HepG2 (cell line): ENCODE results near the gene AUNIP. TPM values are rescaled to one million over a fixed set of nuclear protein-coding genes. Genes with fewer than 3 reads are reported as not detected.

Source experiments
- BCLAF1 ChIP-seq: fragments of 450-650 bp; IDR thresholded peaks from 2 replicates; pipeline ENCODE4 v1.6.1; 2017; ENCODE audit warnings: mild to moderate bottlenecking
- GABPB1 ChIP-seq: IDR thresholded peaks from 2 replicates; pipeline ENCODE4 v1.6.1; 2016; ENCODE audit warnings: mild to moderate bottlenecking, missing genetic modification reagents, moderate library complexity, missing compliant biosample characterization
- HNRNPUL1 ChIP-seq: fragments of 200-400 bp; formaldehyde crosslinking; IDR thresholded peaks from 2 replicates; pipeline ENCODE4 v1.6.1; 2017; ENCODE audit warnings: low read depth, mild to moderate bottlenecking, low read length, moderate library complexity
- KAT8 ChIP-seq: IDR thresholded peaks from 2 replicates; pipeline ENCODE4 v1.6.1; 2016; ENCODE audit warnings: missing genetic modification reagents, missing compliant biosample characterization
- MLX ChIP-seq: IDR thresholded peaks from 2 replicates; pipeline ENCODE4 v1.6.1; 2016
- MTA1 ChIP-seq: sonication (generic); formaldehyde crosslinking; IDR thresholded peaks from 2 replicates; pipeline ENCODE4 v1.4.0; 2020; ENCODE audit warnings: missing genetic modification reagents, mild to moderate bottlenecking, borderline replicate concordance
- MYC ChIP-seq: sonication (generic); formaldehyde crosslinking; IDR thresholded peaks from 2 replicates; pipeline ENCODE4 v1.9.0; 2021; ENCODE audit warnings: missing genetic modification reagents, borderline replicate concordance
- NCOA1 ChIP-seq: sonication (generic); formaldehyde crosslinking; IDR thresholded peaks from 2 replicates; pipeline ENCODE4 v1.9.0; 2021; ENCODE audit warnings: missing genetic modification reagents
- POLR2AphosphoS5 ChIP-seq: IDR thresholded peaks from 2 replicates; pipeline ENCODE4 v1.6.1; 2012; ENCODE audit warnings: low read depth, low read length
- ZNF121 ChIP-seq: sonication (generic); formaldehyde crosslinking; IDR thresholded peaks from 2 replicates; pipeline ENCODE4 v1.5.0; 2020; ENCODE audit warnings: mild to moderate bottlenecking, missing genetic modification reagents
- ZNF124 ChIP-seq: sonication (generic); formaldehyde crosslinking; IDR thresholded peaks from 2 replicates; pipeline ENCODE4 v1.4.0; 2020; ENCODE audit warnings: missing genetic modification reagents
- ZNF24 ChIP-seq: fragments of 450-650 bp; IDR thresholded peaks from 2 replicates; pipeline ENCODE4 v1.6.1; 2017; ENCODE audit warnings: antibody characterized with exemption, mild to moderate bottlenecking
- ZNF251 ChIP-seq: sonication (generic); formaldehyde crosslinking; IDR thresholded peaks from 2 replicates; pipeline ENCODE4 v1.9.0; 2021; ENCODE audit warnings: mild to moderate bottlenecking, missing genetic modification reagents
- ZNF407 ChIP-seq: sonication (generic); formaldehyde crosslinking; IDR thresholded peaks from one replicate; pipeline ENCODE4 v1.5.1; 2020; ENCODE audit warnings: mild to moderate bottlenecking, missing genetic modification reagents; ENCODE audit errors: not compliant biosample characterization
- ZNF563 ChIP-seq: sonication (generic); formaldehyde crosslinking; IDR thresholded peaks from 2 replicates; pipeline ENCODE4 v1.8.0; 2022; ENCODE audit warnings: mild to moderate bottlenecking, moderate library complexity, missing genetic modification reagents
- ZNF589 ChIP-seq: sonication (generic); formaldehyde crosslinking; conservative IDR thresholded peaks from 2 replicates; pipeline ENCODE4 v1.8.0; 2022; ENCODE audit warnings: mild to moderate bottlenecking, moderate library complexity, missing genetic modification reagents
- polyA plus RNA-seq, 8 experiments: library from polyadenylated mRNA; depleted of rRNA in 3 of 8; stranded (reverse) in 7 of 8; unstranded in 1 of 8; fragments of >200 nt; fragmentation: Illumina TruSeq in 4 of 8; extraction: Trizol in 4 of 8; gene quantifications; 2 replicates each; pipeline versions ENCODE4 v1.2.1 to v1.2.3, GENCODE V29; 2011 to 2016; ENCODE audit warnings: low read depth in 4 of 8, missing spikeins in 1 of 8, mixed read lengths in 1 of 8; ENCODE audit not compliant: insufficient read depth in 1 of 8
- total RNA-seq, 5 experiments: library from RNA; depleted of rRNA; stranded (reverse); fragments of >200 nt; fragmentation: Illumina TruSeq; extraction: Trizol; gene quantifications; 2 replicates each; pipeline ENCODE4 v1.2.3, GENCODE V29; 2016; ENCODE audit warnings: low read depth in 1 of 5

Gene AUNIP
- total and polyA plus RNA-seq, 2 of the 13 experiments (the other 11 are each of a cell fraction or from before 2014, with no cell fraction given): 3.8 to 12.3 TPM

- TF ChIP-seq ZNF589 (CRISPR knock-in tag): no peak
- no peak for TF ChIP-seq NCOA1 (CRISPR knock-in tag)
- no peak for TF ChIP-seq KAT8
- peak; percentile 14 for TF ChIP-seq ZNF407 (CRISPR knock-in tag)
- TF ChIP-seq ZNF24: no peak
- no peak for TF ChIP-seq MYC (CRISPR knock-in tag)
- no peak for TF ChIP-seq HNRNPUL1
- no peak for TF ChIP-seq ZNF121 (CRISPR knock-in tag)
- TF ChIP-seq BCLAF1: no peak
- no peak; the same call in 1 of the 2 replicates for TF ChIP-seq ZNF563
- TF ChIP-seq GABPB1 (CRISPR knock-in tag): 0 out of 2 replicates have a peak, but pooled peaks have one; percentile 13
- TF ChIP-seq POLR2AphosphoS5: no peak
- TF ChIP-seq MTA1 (CRISPR knock-in tag): no peak
- no peak for TF ChIP-seq ZNF124
- TF ChIP-seq ZNF251: no peak
- no peak for TF ChIP-seq MLX
These were observed 16.8 kb upstream of the AUNIP start (continued) for GRCh38 chr1:25875856-25876692.
